Adrenal gland (tissue), 12 donors: ENCODE measurements around the gene CANX. TPM values are rescaled to one million over a fixed set of nuclear protein-coding genes. Genes with fewer than 3 reads are reported as not detected.

ENCODE experiments used
- DNase-seq, 7 donors: peaks; one replicate each; pipeline ENCODE4 v3.0.0-alpha.2; 2019 to 2020
- H3K27ac ChIP-seq, 5 donors: fragments of 200-600 bp; sonication (generic) in 4 of 5; 1 replicate in 3 of 5; 2 replicates in 2 of 5; pipeline versions ENCODE4 v1.5.1 to v1.8.0; 2016 to 2020; ENCODE audit warnings: mild to moderate bottlenecking in 1 of 5
- H3K27me3 ChIP-seq: fragments of 200-600 bp; 2 replicates; pipeline ENCODE4 v1.8.0; 2021
- H3K36me3 ChIP-seq, 2 donors: fragments of 200-600 bp; replicated peaks in 1 of 2; 1 replicate in 1 of 2; 2 replicates in 1 of 2; pipeline versions ENCODE4 v1.5.1 to v1.8.0; 2018 to 2022
- H3K4me1 ChIP-seq, 2 donors: fragments of 200-600 bp; replicated peaks in 1 of 2; 1 replicate in 1 of 2; 2 replicates in 1 of 2; pipeline versions ENCODE4 v1.5.1 to v1.8.0; 2018 to 2021
- H3K4me3 ChIP-seq, 4 donors: fragments of 200-600 bp; sonication (generic) in 3 of 4; one replicate each; pipeline ENCODE4 v1.5.1; 2016 to 2018
- H3K9me3 ChIP-seq, 3 donors: fragments of 200-600 bp; sonication (generic) in 1 of 3; replicated peaks in 1 of 3; 1 replicate in 2 of 3; 2 replicates in 1 of 3; pipeline versions ENCODE4 v1.5.1 to v1.8.0; 2016 to 2021
- POLR2A ChIP-seq, 2 donors: fragments of 450-650 bp; IDR thresholded peaks; one replicate each; pipeline ENCODE4 v1.6.1; 2017; ENCODE audit warnings: antibody characterized with exemption in 2 of 2, mild to moderate bottlenecking in 2 of 2, moderate library complexity in 1 of 2
- WGBS, 4 donors: extraction: QIAGEN DNeasy Blood & Tissue Kit in 2 of 4; methylation state at CpG; one replicate each; pipeline versions ENCODE4 v1.1.5 to v1.1.7; 2013 to 2017; 5-methylcytosine and 5-hydroxymethylcytosine counted together
- intact Hi-C, 2 donors: fragments of 100-400 bp; cut with DNase I; formaldehyde crosslinking; loops; one replicate each; pipeline versions ENCODE4 v1.14.1 to v1.15.0; 2022 to 2023
- polyA plus RNA-seq, 3 donors: library from polyadenylated mRNA; stranded (reverse); fragments of 200-250 nt in 2 of 3; fragments of 350-450 nt in 1 of 3; fragmentation: Illumina TruSeq in 1 of 3; extraction: RNeasy Lipid Tissue Mini Kit (QIAGEN cat#74804) in 1 of 3; gene quantifications; one replicate each; pipeline ENCODE4 v1.2.3, GENCODE V29; 2013 to 2014
- total RNA-seq, 9 donors: library from RNA; depleted of rRNA in 4 of 9; stranded (reverse); fragments of >200 nt in 4 of 9; fragments of 120-200 nt in 1 of 9; fragmentation: NEBNext Ultra II Directional in 1 of 9; extraction: Animal tissue kit (Norgen Biotek cat#: 25700) in 1 of 9; gene quantifications; one replicate each; pipeline versions ENCODE4 v1.1.0 to v1.2.4, GENCODE V29; 2013 to 2023
- TF ChIP-seq, protein P1 (sequence below), 6 experiments: fragments of 450-650 bp in 4 of 6; fragments of 200-600 bp in 2 of 6; sonication (generic) in 1 of 6; IDR thresholded peaks; 1 replicate in 5 of 6; 2 replicates in 1 of 6; pipeline versions ENCODE4 v1.5.1 to v1.8.0; 2016 to 2021; ENCODE audit warnings: antibody characterized with exemption in 6 of 6, mild to moderate bottlenecking in 2 of 6, moderate library complexity in 1 of 6
- donor health status: healthy with polysubstance abuse.
- donor health status: Bipolar disorder and iron deficiency.
- donor health status: DM: yes; HTN: yes; CAD: no.
- donor health status: DM: no; HTN: no; CAD: no.
- donor health status: DM: no; HTN: no; CAD: no.
- donor health status: DM: yes; HTN: yes; CAD: no.

Gene CANX
- total and polyA plus RNA-seq, 12 donors: 80.0 to 1,022 (median 394) TPM

DNA sequence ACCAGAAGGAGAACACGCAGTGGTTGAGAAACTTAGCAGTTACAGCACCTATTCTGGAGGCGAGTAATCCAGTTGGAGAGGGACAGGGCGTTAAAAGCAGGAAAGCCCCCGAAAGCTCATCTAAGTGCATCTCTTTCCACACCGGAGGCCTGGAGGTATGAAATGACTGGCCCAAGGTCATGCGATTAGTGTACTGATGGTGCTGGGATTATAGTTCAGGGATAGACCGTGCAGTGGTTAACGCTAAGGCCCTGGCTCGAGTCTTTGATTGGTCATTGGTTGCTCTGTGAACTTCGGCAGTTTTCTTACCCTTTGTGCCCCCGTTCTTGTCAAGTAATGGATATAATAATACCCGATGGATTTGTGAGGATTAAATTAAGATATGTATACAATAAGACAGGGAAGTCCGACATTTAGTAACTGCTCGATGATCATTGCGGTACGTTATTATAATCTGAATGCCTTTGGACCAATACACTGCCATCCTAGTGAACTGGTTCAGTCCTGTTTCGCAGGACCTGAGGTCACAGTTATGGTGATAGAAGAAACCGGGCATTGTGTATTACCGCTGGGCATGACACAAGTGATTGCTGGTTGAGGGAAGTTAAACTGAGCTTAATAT, 960 bp downstream of the CANX start:
- DNase-seq: peak in 6 of 7 donors; percentile 38 to 65 (median 49)
- Histone ChIP-seq H3K4me3 (peak overlapping the region in 3 of 4 donors; percentile 69 to 93 (median 83)), H3K27me3 (no peaks in the 10 kb centered on the region), H3K27ac (peak overlapping the region; percentile 78 to 100 (median 91)), H3K9me3 (no peaks in the 10 kb centered on the region), H3K4me1 (peaks cover 19 to 35% of the 10 kb centered on the region in 2 donors), H3K36me3 (no peaks in the 10 kb centered on the region)
- TF ChIP-seq POLR2A (IDR thresholded peaks at IDR 0.05): peak in 1 of 2 donors; percentile 5
- TF ChIP-seq, protein P1, sequence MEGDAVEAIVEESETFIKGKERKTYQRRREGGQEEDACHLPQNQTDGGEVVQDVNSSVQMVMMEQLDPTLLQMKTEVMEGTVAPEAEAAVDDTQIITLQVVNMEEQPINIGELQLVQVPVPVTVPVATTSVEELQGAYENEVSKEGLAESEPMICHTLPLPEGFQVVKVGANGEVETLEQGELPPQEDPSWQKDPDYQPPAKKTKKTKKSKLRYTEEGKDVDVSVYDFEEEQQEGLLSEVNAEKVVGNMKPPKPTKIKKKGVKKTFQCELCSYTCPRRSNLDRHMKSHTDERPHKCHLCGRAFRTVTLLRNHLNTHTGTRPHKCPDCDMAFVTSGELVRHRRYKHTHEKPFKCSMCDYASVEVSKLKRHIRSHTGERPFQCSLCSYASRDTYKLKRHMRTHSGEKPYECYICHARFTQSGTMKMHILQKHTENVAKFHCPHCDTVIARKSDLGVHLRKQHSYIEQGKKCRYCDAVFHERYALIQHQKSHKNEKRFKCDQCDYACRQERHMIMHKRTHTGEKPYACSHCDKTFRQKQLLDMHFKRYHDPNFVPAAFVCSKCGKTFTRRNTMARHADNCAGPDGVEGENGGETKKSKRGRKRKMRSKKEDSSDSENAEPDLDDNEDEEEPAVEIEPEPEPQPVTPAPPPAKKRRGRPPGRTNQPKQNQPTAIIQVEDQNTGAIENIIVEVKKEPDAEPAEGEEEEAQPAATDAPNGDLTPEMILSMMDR (IDR thresholded peaks at IDR 0.05): no peak
- 2 to 3% (median 2%) methylated on average over 19 of the region's 19 CpGs for WGBS, 4 donors
- intact Hi-C loops: no loop called here

DNA sequence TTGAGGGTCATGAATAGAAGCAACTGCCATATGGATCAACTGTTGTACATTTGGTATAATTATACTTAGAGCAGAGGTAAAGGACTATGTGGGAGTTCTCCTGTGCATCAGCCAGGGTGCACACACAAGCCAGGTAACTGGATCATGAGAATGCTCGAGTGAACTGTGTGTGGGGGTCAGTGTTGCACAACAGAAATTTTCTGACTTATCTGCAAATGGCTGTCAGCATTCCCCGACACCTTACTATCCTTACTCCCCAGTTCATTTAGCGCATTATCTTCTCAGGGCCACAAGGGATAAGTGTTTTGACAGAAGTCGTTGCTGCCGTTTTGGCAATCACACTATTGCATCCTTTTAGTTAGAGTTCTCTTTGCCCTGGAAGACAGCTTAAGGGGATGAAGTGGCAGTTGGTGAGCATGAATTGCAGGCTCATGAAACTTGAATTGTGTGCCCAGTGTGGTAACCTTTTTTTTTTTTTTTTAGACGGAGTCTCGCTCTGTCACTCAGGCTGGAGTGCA, 1.7 kb downstream of the CANX start:
- Histone ChIP-seq H3K27me3 (no peaks in the 10 kb centered on the region), H3K36me3 (peaks cover 0 to 3% of the 10 kb centered on the region in 2 donors), H3K27ac (peak overlapping the region in 3 of 5 donors; percentile 33 to 100 (median 53)), H3K4me3 (peak overlapping the region in 1 of 4 donors; percentile 93), H3K4me1 (peaks cover 19 to 42% of the 10 kb centered on the region in 2 donors), H3K9me3 (no peaks in the 10 kb centered on the region)
- WGBS, 4 donors: 17 to 40% (median 33%) methylated on average over 5 to 7 of the region's 7 CpGs
- TF ChIP-seq, protein P1 (IDR thresholded peaks at IDR 0.05): no peak
- no peak for TF ChIP-seq POLR2A (IDR thresholded peaks at IDR 0.05)
- intact Hi-C loops: no loop called here
- peak in 3 of 7 donors; percentile 19 to 45 (median 30) for DNase-seq

DNA sequence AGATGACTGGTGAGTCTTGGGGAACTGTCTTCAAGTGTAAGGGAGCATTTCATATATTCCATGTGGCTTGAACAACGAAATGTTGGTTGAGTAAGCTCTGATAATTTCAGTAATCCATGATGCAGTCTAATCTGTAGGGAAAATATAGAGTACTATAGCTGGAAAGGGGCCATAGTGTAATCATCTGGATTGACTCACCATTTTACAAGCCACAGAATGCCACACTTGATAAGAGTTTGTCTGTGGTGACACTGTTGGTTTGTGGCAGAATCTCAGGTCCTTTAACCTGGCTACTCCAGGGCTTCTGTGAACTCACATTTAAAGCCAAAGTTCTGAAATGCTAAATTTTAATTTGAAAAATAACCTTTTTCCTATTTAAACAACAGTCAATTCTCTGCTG, 17.5 kb downstream of the CANX start:
- WGBS, 4 donors: 91 to 100% (median 94%) methylated on average over 1 of the region's 1 CpG
- Histone ChIP-seq H3K27ac (no peak overlapping the region), H3K27me3 (no peaks in the 10 kb centered on the region), H3K4me1 (no peaks in the 10 kb centered on the region), H3K9me3 (no peaks in the 10 kb centered on the region), H3K36me3 (peaks cover 0 to 87% of the 10 kb centered on the region in 2 donors), H3K4me3 (no peak overlapping the region)
- no peak for TF ChIP-seq POLR2A (IDR thresholded peaks at IDR 0.05)
- TF ChIP-seq, protein P1 (IDR thresholded peaks at IDR 0.05): no peak
- intact Hi-C loops: no loop called here
- DNase-seq: no peak

DNA sequence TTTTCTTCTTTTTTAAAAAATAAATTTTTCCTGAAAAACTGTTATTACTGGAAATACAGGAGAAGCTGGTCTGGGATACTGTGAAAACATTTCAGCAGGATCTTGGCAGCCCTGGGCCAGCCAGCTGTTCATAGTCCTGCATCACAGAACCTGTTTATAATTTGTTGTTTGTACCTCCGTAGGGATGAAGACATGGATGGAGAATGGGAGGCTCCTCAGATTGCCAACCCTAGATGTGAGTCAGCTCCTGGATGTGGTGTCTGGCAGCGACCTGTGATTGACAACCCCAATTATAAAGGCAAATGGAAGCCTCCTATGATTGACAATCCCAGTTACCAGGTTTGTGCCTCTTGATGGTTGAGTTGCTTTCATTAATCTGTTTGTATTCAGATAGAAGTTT, 21.5 kb downstream of the CANX start:
- 83 to 88% (median 87%) methylated on average over 2 of the region's 2 CpGs for WGBS, 4 donors
- Histone ChIP-seq H3K36me3 (peaks cover 0 to 88% of the 10 kb centered on the region in 2 donors), H3K9me3 (no peaks in the 10 kb centered on the region), H3K27me3 (no peaks in the 10 kb centered on the region), H3K27ac (no peak overlapping the region), H3K4me3 (no peak overlapping the region), H3K4me1 (no peaks in the 10 kb centered on the region)
- intact Hi-C loops: no loop called here
- TF ChIP-seq POLR2A (IDR thresholded peaks at IDR 0.05): no peak
- TF ChIP-seq, protein P1 (IDR thresholded peaks at IDR 0.05): no peak
- no peak for DNase-seq
